HG03521 (cell line): ENCODE results near the gene KIF26B.

ENCODE experiments used
- ATAC-seq: cut with Tn5 transposase; IDR thresholded peaks from one replicate; pipeline ENCODE4 v1.9.1; 2021; ENCODE audit warnings: mild to moderate bottlenecking, moderate library complexity; ENCODE audit not compliant: unreplicated experiment

Gene KIF26B

GRCh38 chr1:245168906-245169305, 14.1 kb downstream of the KIF26B start:
- no peak for ATAC-seq

GRCh38 chr1:245169376-245169775, 14.6 kb downstream of the KIF26B start:
- ATAC-seq, result no peak

GRCh38 chr1:245172026-245172425, 17.2 kb downstream of the KIF26B start:
- ATAC-seq, result no peak

- no peak for ATAC-seq
Observed at GRCh38 chr1:245172829-245173228, 18.0 kb downstream of the KIF26B start.

GRCh38 chr1:245173446-245174211, 18.8 kb downstream of the KIF26B start:
- ATAC-seq, result no peak

GRCh38 chr1:245177071-245177900, 22.5 kb downstream of the KIF26B start:
- no peak for ATAC-seq

- ATAC-seq, result no peak
Observed at GRCh38 chr1:245179706-245180105, 24.9 kb downstream of the KIF26B start.

- ATAC-seq, result no peak
Observed at GRCh38 chr1:245180496-245181157, 25.8 kb downstream of the KIF26B start.

- ATAC-seq, result no peak
Observed at GRCh38 chr1:245181158-245181517, 26.4 kb downstream of the KIF26B start.

- ATAC-seq, result no peak
Observed at GRCh38 chr1:245182028-245182427, 27.2 kb downstream of the KIF26B start.

- no peak for ATAC-seq
Observed at GRCh38 chr1:245183429-245183828, 28.6 kb downstream of the KIF26B start.

GRCh38 chr1:245184779-245185178, 30.0 kb downstream of the KIF26B start:
- ATAC-seq, result no peak

GRCh38 chr1:245188403-245188802, 33.6 kb downstream of the KIF26B start:
- ATAC-seq, result no peak

GRCh38 chr1:245195398-245195797, 40.6 kb downstream of the KIF26B start:
- ATAC-seq, result no peak

- no peak for ATAC-seq
Observed at GRCh38 chr1:245197121-245197520, 42.3 kb downstream of the KIF26B start.

GRCh38 chr1:245197911-245198379, 43.2 kb downstream of the KIF26B start:
- no peak for ATAC-seq

- ATAC-seq, result no peak
Observed at GRCh38 chr1:245198748-245199516, 44.1 kb downstream of the KIF26B start.

GRCh38 chr1:245200146-245200545, 45.4 kb downstream of the KIF26B start:
- no peak for ATAC-seq

GRCh38 chr1:245201201-245201600, 46.4 kb downstream of the KIF26B start:
- no peak for ATAC-seq

- no peak for ATAC-seq
Observed at GRCh38 chr1:245201827-245202226, 47.0 kb downstream of the KIF26B start.

- no peak for ATAC-seq
Observed at GRCh38 chr1:245205396-245205795, 50.6 kb downstream of the KIF26B start.
